Activated CD4-positive, alpha-beta T cell treated with anti-CD3 and anti-CD28 coated beads, Interleukin-2, amount 10 ng/mL, durations not matched to agents 24 days and 14 days (primary cell): Measurements from ENCODE around the gene ANXA6. TPM values are rescaled to one million over a fixed set of nuclear protein-coding genes. Genes with fewer than 3 reads are reported as not detected.

Source experiments
- DNase-seq: peaks from one replicate; pipeline ENCODE4 v3.0.0; 2022
- H3K27ac Mint-ChIP-seq: one replicate; pipeline ENCODE4 v1.8.0; 2022; ENCODE audit warnings: mild to moderate bottlenecking, mixed read lengths
- H3K27me3 Mint-ChIP-seq: one replicate; pipeline ENCODE4 v1.8.0; 2022; ENCODE audit warnings: mixed read lengths
- H3K36me3 Mint-ChIP-seq: one replicate; pipeline ENCODE4 v1.8.0; 2022; ENCODE audit warnings: low read depth, mild to moderate bottlenecking, mixed read lengths
- H3K4me1 Mint-ChIP-seq: one replicate; pipeline ENCODE4 v1.8.0; 2021; ENCODE audit warnings: mixed read lengths
- H3K4me3 Mint-ChIP-seq: one replicate; pipeline ENCODE4 v1.8.0; 2022; ENCODE audit warnings: mild to moderate bottlenecking, moderate library complexity, mixed read lengths
- H3K9me3 Mint-ChIP-seq: one replicate; pipeline ENCODE4 v1.8.0; 2021; ENCODE audit warnings: mixed read lengths
- intact Hi-C: fragments of 100-400 bp; cut with micrococcal nuclease; formaldehyde crosslinking; loops from one replicate; pipeline ENCODE4 v1.15.1; 2023
- total RNA-seq: library from RNA; stranded (reverse); gene quantifications from 2 replicates; pipeline ENCODE4 v1.2.3, GENCODE V29; 2022

Gene ANXA6
- total RNA-seq, 1 donor from 2014 or later, result 314 TPM

GRCh38 chr5:151173711-151174611 lies 16.4 kb upstream of the ANXA6 start:
- Mint-ChIP-seq H3K27me3 (no peaks in the 10 kb centered on the region), H3K36me3 (peaks cover 16% of the 10 kb centered on the region), H3K27ac (no peak overlapping the region), H3K9me3 (peaks cover 4% of the 10 kb centered on the region), H3K4me3 (no peak overlapping the region), H3K4me1 (peaks cover 10% of the 10 kb centered on the region)
- no peak for DNase-seq
- intact Hi-C loops, result no loop called here

GRCh38 chr5:151171529-151171928 lies 13.9 kb upstream of the ANXA6 start:
- Mint-ChIP-seq H3K4me1 (peaks cover 10% of the 10 kb centered on the region), H3K4me3 (no peak overlapping the region), H3K27me3 (no peaks in the 10 kb centered on the region), H3K9me3 (no peaks in the 10 kb centered on the region), H3K36me3 (peaks cover 5% of the 10 kb centered on the region), H3K27ac (no peak overlapping the region)
- DNase-seq, result no peak
- intact Hi-C loops, result no loop called here

- H3K36me3 Mint-ChIP-seq, result no peaks in the 10 kb centered on the region
- H3K4me3 Mint-ChIP-seq, result no peak overlapping the region
- intact Hi-C loops, result no loop called here
- H3K9me3 Mint-ChIP-seq, result no peaks in the 10 kb centered on the region
- H3K27ac Mint-ChIP-seq, result no peak overlapping the region
- H3K27me3 Mint-ChIP-seq, result no peaks in the 10 kb centered on the region
- peaks cover 17% of the 10 kb centered on the region for H3K4me1 Mint-ChIP-seq
- no peak for DNase-seq
Observed at GRCh38 chr5:151168602-151169344, 11.2 kb upstream of the ANXA6 start.

GRCh38 chr5:151167022-151167421 lies 9.4 kb upstream of the ANXA6 start:
- no peak for DNase-seq
- Mint-ChIP-seq H3K9me3 (no peaks in the 10 kb centered on the region), H3K4me3 (no peak overlapping the region), H3K4me1 (peaks cover 17% of the 10 kb centered on the region), H3K36me3 (no peaks in the 10 kb centered on the region), H3K27ac (no peak overlapping the region), H3K27me3 (no peaks in the 10 kb centered on the region)
- intact Hi-C loops, result no loop called here

- no peaks in the 10 kb centered on the region for H3K27me3 Mint-ChIP-seq
- H3K36me3 Mint-ChIP-seq, result no peaks in the 10 kb centered on the region
- H3K4me1 Mint-ChIP-seq, result peaks cover 12% of the 10 kb centered on the region
- H3K9me3 Mint-ChIP-seq, result no peaks in the 10 kb centered on the region
- intact Hi-C loops, result loop anchor here (1.0 to 2.0 kb wide), 3 partner anchors 10 to 114 kb away; no protein-coding TSS in a partner anchor
- no peak overlapping the region for H3K27ac Mint-ChIP-seq
- H3K4me3 Mint-ChIP-seq, result no peak overlapping the region
- DNase-seq, result peak; percentile 95
Observed at GRCh38 chr5:151164687-151165392, 7.3 kb upstream of the ANXA6 start.

GRCh38 chr5:151162776-151163175 lies 5.2 kb upstream of the ANXA6 start:
- H3K4me3 Mint-ChIP-seq, result no peak overlapping the region
- no peaks in the 10 kb centered on the region for H3K9me3 Mint-ChIP-seq
- DNase-seq, result no peak
- no peaks in the 10 kb centered on the region for H3K36me3 Mint-ChIP-seq
- H3K27ac Mint-ChIP-seq, result no peak overlapping the region
- peaks cover 24% of the 10 kb centered on the region for H3K4me1 Mint-ChIP-seq
- no peaks in the 10 kb centered on the region for H3K27me3 Mint-ChIP-seq
- intact Hi-C loops, result no loop called here

- no peak for DNase-seq
- Mint-ChIP-seq H3K27me3 (no peaks in the 10 kb centered on the region), H3K4me3 (no peak overlapping the region), H3K27ac (no peak overlapping the region), H3K36me3 (peaks cover 10% of the 10 kb centered on the region), H3K9me3 (no peaks in the 10 kb centered on the region), H3K4me1 (peaks cover 38% of the 10 kb centered on the region)
- intact Hi-C loops, result loop anchor here (10.0 kb wide), 3 partner anchors 315 to 1605 kb away; partner anchors contain the start of genes CSNK1A1, G3BP1 and IRGM
Observed at GRCh38 chr5:151159649-151160373, 2.2 kb upstream of the ANXA6 start.

GRCh38 chr5:151158287-151158661 lies 695 bp upstream of the ANXA6 start:
- H3K27me3 Mint-ChIP-seq, result no peaks in the 10 kb centered on the region
- no peaks in the 10 kb centered on the region for H3K9me3 Mint-ChIP-seq
- intact Hi-C loops, result loop anchor here (1.0 to 10.0 kb wide), 4 partner anchors 8 to 1603 kb away; partner anchors contain the start of genes CSNK1A1, G3BP1 and IRGM
- peak overlapping the region; percentile 98 for H3K4me3 Mint-ChIP-seq
- peaks cover 23% of the 10 kb centered on the region for H3K36me3 Mint-ChIP-seq
- peaks cover 46% of the 10 kb centered on the region for H3K4me1 Mint-ChIP-seq
- DNase-seq, result peak; percentile 62
- H3K27ac Mint-ChIP-seq, result peak overlapping the region; percentile 95

- peak overlapping the region; percentile 98 for H3K4me3 Mint-ChIP-seq
- intact Hi-C loops, result loop anchor here (2.0 to 10.0 kb wide), 6 partner anchors 16 to 1602 kb away; partner anchors contain the start of genes CSNK1A1, G3BP1 and IRGM
- H3K9me3 Mint-ChIP-seq, result no peaks in the 10 kb centered on the region
- DNase-seq, result peak; percentile 78
- peaks cover 31% of the 10 kb centered on the region for H3K36me3 Mint-ChIP-seq
- H3K4me1 Mint-ChIP-seq, result peaks cover 60% of the 10 kb centered on the region
- peak overlapping the region; percentile 95 for H3K27ac Mint-ChIP-seq
- no peaks in the 10 kb centered on the region for H3K27me3 Mint-ChIP-seq
Observed at GRCh38 chr5:151156507-151157420, 815 bp downstream of the ANXA6 start.

- H3K27ac Mint-ChIP-seq, result peak overlapping the region; percentile 95
Observed at GRCh38 chr5:151155775-151156506, 1.6 kb downstream of the ANXA6 start.

GRCh38 chr5:151154931-151155774 lies 2.4 kb downstream of the ANXA6 start:
- peak; percentile 91 for DNase-seq
- peaks cover 70% of the 10 kb centered on the region for H3K4me1 Mint-ChIP-seq
- no peaks in the 10 kb centered on the region for H3K9me3 Mint-ChIP-seq
- no peaks in the 10 kb centered on the region for H3K27me3 Mint-ChIP-seq
- peaks cover 34% of the 10 kb centered on the region for H3K36me3 Mint-ChIP-seq
- intact Hi-C loops, result loop anchor here (1.0 to 10.0 kb wide), 6 partner anchors 10 to 1600 kb away; partner anchors contain the start of genes CD74, CSNK1A1, G3BP1 and IRGM
- peak overlapping the region; percentile 95 for H3K27ac Mint-ChIP-seq
- peak overlapping the region; percentile 98 for H3K4me3 Mint-ChIP-seq

More at GRCh38 chr5:151155775-151156506, 1.6 kb downstream of the ANXA6 start:
- H3K36me3 Mint-ChIP-seq, result peaks cover 31% of the 10 kb centered on the region
- H3K4me3 Mint-ChIP-seq, result peak overlapping the region; percentile 98
- peaks cover 67% of the 10 kb centered on the region for H3K4me1 Mint-ChIP-seq
- no peaks in the 10 kb centered on the region for H3K27me3 Mint-ChIP-seq
- DNase-seq, result peak; percentile 80
- intact Hi-C loops, result loop anchor here (1.0 to 10.0 kb wide), 7 partner anchors 9 to 1601 kb away; partner anchors contain the start of genes CSNK1A1, G3BP1 and IRGM
- H3K9me3 Mint-ChIP-seq, result no peaks in the 10 kb centered on the region
